ENCODE data around the gene MAPK9.
A peak's percentile ranks its signal among the peaks of the same experiment; 100 is the strongest.

MAPK9 gene

DNA sequence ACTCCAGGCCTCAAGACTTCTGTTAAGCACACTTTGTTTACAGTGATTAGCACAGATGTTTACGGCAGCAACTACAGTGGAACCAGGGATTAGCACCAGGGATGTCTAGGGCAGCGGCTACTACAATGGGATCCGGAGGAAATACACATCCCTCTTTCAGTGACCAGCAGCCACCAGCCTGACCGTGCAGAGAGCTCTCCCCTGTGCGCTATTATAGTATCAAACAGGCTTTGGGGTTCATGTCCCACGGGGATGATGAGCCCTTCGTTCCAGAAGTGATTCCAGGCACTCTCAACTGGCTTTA lies 39.7 kb upstream of the MAPK9 start:
- TF ChIP-seq, protein P1, sequence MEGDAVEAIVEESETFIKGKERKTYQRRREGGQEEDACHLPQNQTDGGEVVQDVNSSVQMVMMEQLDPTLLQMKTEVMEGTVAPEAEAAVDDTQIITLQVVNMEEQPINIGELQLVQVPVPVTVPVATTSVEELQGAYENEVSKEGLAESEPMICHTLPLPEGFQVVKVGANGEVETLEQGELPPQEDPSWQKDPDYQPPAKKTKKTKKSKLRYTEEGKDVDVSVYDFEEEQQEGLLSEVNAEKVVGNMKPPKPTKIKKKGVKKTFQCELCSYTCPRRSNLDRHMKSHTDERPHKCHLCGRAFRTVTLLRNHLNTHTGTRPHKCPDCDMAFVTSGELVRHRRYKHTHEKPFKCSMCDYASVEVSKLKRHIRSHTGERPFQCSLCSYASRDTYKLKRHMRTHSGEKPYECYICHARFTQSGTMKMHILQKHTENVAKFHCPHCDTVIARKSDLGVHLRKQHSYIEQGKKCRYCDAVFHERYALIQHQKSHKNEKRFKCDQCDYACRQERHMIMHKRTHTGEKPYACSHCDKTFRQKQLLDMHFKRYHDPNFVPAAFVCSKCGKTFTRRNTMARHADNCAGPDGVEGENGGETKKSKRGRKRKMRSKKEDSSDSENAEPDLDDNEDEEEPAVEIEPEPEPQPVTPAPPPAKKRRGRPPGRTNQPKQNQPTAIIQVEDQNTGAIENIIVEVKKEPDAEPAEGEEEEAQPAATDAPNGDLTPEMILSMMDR (IDR thresholded peaks at IDR 0.05; ENCODE audit: low read depth, low read length): no peak
- H3K4me3 ChIP-seq (replicated peaks in 1 of 2; ENCODE audit: low read depth in 2 of 2, low read length in 2 of 2): peak overlapping the region in 1 of 2 donors; percentile 2
- no peak for DNase-seq (ENCODE audit: low read depth in 2 of 2)

DNA sequence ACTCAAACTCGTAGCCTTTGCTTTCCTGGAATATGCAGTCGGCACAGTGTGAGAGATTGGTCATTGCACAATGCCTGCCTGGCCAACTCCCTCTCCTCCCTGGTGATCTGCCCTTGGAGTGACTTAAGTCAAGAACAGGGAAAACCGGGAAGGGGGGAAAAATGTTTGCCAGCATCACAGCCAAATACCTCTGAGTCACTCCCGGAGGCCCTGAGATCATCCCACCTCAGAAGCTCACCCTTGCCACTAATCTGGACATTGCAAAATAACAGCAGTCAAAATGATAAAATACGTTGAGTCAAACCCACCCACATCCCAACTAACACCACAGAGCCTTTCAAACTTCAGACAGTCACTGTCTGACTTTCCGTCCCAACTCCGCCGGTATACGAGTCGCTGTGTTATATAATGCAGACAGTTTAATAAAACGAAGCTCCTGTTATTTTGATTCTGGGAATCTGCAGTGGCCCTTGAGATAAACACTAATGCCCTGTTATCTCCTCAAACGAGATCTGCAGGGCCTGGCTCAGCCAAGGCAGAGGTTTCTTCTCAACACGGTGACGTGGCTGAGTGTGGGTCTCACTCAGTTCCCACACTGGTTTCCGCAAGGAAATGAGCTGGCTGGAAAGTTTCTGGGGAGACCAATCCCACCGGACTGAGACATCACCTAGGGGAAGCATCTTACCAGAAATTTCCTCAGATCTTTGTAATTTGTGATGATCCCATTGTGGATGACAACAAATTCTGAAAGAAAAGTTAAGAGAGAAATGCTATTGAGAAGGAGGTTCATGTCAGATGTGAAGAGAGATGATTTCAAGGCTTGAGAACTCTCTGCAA lies 39.1 kb upstream of the MAPK9 start:
- TF ChIP-seq, protein P1 (IDR thresholded peaks at IDR 0.05; ENCODE audit: low read depth, low read length): no peak
- DNase-seq (ENCODE audit: low read depth in 2 of 2): peak; percentile 99
- no peak overlapping the region for H3K4me3 ChIP-seq (replicated peaks in 1 of 2; ENCODE audit: low read depth in 2 of 2, low read length in 2 of 2)

DNA sequence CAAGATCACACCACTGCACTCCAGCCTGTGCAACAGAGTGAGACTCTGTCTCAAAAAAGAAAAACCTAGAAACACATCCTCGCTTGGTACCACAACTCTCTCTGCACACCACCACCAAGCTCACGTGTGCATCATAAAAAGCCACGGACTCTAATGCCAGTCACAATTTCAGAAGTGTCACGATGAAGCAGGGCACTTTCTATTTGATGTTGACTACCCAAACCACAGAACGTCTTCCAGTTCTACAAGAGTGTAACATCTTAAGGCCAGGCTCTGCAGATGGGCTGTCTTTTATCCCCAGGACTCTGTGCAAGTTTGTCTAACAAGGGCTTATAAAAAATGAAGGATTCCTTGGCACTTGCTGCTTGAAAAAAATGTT lies 38.4 kb upstream of the MAPK9 start:
- H3K4me3 ChIP-seq (replicated peaks in 1 of 2; ENCODE audit: low read depth in 2 of 2, low read length in 2 of 2): no peak overlapping the region
- TF ChIP-seq, protein P1 (IDR thresholded peaks at IDR 0.05; ENCODE audit: low read depth, low read length): no peak
- no peak for DNase-seq (ENCODE audit: low read depth in 2 of 2)

DNA sequence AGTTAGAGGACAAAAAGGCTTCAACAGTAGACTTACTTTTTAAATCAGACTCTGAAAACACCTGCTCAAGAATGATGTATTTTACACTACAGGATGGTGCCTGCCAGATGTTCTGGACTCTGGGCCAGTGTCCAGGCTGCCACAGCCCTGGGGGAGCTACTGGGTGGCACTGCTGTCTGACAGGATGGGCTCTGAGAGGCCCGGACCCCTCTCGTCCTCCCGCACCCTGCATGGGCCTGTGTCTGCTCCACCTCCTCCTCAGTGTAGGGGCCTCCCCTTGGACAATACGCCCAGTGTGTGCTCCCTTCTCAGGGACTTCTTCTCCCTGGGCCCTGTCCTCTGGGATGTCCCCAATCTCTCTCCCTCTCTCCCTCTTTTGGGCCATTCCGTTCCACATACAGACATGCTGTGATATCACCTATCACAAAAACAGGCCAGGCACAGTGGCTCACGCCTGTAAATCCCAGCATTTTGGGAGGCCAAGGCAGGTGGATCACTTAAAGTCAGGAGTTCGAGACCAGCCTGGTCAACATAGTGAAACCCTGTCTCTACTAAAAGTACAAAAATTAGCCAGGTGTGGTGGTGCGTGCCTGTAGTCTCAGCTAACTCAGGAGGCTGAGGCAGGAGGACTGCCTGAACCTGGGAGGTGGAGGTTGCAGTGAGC lies 37.9 kb upstream of the MAPK9 start:
- TF ChIP-seq, protein P1 (IDR thresholded peaks at IDR 0.05; ENCODE audit: low read depth, low read length): no peak
- DNase-seq (ENCODE audit: low read depth in 2 of 2): no peak
- H3K4me3 ChIP-seq (replicated peaks in 1 of 2; ENCODE audit: low read depth in 2 of 2, low read length in 2 of 2): no peak overlapping the region

DNA sequence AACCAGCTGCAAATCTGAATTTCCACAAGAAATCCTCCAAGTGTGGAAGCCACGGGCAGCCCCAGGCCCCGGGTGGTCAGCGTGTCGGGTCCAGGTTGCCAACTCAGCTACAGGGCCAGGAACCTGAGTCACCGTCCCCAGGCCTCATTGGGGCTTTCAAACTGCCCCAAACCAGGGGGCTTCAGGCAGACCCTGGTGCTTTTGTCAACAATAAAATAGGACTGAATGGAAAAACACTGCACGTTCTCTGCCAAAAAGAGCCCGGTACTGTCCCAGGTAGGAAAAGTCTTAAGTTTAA lies 37.2 kb upstream of the MAPK9 start:
- H3K4me3 ChIP-seq (replicated peaks in 1 of 2; ENCODE audit: low read depth in 2 of 2, low read length in 2 of 2): no peak overlapping the region
- DNase-seq (ENCODE audit: low read depth in 2 of 2): no peak
- TF ChIP-seq, protein P1 (IDR thresholded peaks at IDR 0.05; ENCODE audit: low read depth, low read length): no peak

DNA sequence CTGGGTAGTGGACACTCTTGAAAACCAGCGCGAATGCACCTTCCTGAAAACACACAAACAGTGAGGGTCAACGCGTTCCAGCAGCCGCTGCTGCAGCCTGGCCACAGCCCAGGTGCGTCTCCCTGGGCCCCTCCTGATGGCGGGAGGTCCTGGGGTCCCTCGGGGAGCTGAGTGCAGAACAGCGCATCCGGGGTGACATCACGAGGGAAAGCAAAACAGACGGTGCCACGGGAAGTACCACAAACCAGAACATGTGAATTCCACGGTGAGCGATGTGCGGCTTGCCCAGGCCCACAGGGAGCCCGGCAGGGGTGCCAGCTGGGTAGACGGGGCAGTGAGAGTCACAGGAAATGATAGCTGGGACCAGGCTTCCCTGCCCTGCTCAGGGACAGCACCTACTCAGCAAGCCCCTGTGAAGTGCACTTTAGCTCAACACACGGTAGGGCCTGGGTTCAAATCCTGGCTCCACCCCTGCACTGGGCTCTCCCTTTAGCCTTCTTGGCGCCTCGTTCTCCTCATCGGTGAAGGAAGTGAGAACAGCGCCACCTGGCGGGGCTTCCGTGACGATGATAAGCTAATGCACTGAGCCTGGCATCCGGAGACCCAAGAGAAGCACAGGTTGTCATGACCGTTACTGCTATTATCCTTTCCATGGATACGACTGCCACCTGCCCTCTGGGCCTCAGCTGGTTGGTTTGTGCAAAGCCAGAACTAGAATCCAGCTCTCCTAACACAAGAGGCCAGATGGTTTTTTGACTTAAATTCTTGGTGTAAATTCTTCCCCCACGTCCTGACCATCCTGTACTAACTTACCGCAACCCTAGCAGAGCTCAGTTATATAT lies 36.6 kb upstream of the MAPK9 start:
- no peak overlapping the region for H3K4me3 ChIP-seq (replicated peaks in 1 of 2; ENCODE audit: low read depth in 2 of 2, low read length in 2 of 2)
- peak; percentile 77 to 84 for DNase-seq (ENCODE audit: low read depth in 2 of 2)
- TF ChIP-seq, protein P1 (IDR thresholded peaks at IDR 0.05; ENCODE audit: low read depth, low read length): peak; percentile 74

Data from cardiac fibroblast (primary cell).